GM12878 (cell line): Measurements from ENCODE around the gene CLIC5. TPM values are rescaled to one million over a fixed set of nuclear protein-coding genes. Genes with fewer than 3 reads are reported as not detected.
A peak's percentile ranks its signal among the peaks of the same experiment; 100 is the strongest.

Experiments
- ATAC-seq: fragments of 200-7000 bp; cut with Tn5 transposase; 3 replicates; pipeline ENCODE4 v1.9.1; 2020; ENCODE audit warnings: mild to moderate bottlenecking, moderate library complexity
- BruUV-seq: library from RNA; stranded (reverse); fragments of 400-500 nt; replicated peaks from 2 replicates; lab custom pipeline; 2021; lab: Mats Ljungman, UMichigan
- CTCF ChIA-PET: fragments of 300-600 bp; sonication (Branson Sonifier 250); formaldehyde crosslinking; extraction: SDS; loops from one replicate; lab custom pipeline; 2021; ENCODE audit warnings: inconsistent platforms; lab: Yijun Ruan, JAX
- POLR2A ChIA-PET: fragments of 350-600 bp; formaldehyde crosslinking; extraction: SDS; loops from one replicate; lab custom pipeline; 2021; ENCODE audit warnings: inconsistent platforms; lab: Charles Lee
- RAD21 ChIA-PET: fragments of 300-600 bp; sonication (Branson Sonifier 250); formaldehyde crosslinking; loops from one replicate; lab custom pipeline; 2023; ENCODE audit warnings: antibody characterized with exemption; ENCODE audit not compliant: unreplicated experiment; lab: Charles Lee
- SMC1A ChIA-PET: fragments of 300-600 bp; sonication (Branson Sonifier 250); formaldehyde crosslinking; loops from one replicate; lab custom pipeline; 2023; ENCODE audit not compliant: unreplicated experiment, uncharacterized antibody; lab: Charles Lee
- DNase-seq: peaks from one replicate; pipeline ENCODE4 v3.0.0-alpha.2; 2011; ENCODE audit warnings: low read depth, low spot score
- FAIRE-seq: peaks from 3 replicates; lab custom pipeline; 2011; peaks lifted over from hg19 to GRCh38; lab: Jason Lieb, UNC
- H2AFZ ChIP-seq: 2 replicates; pipeline ENCODE4 v1.6.0; 2011; ENCODE audit warnings: low read depth, low read length, control low read depth; ENCODE audit not compliant: control insufficient read depth
- H3K27ac ChIP-seq: 2 replicates; pipeline ENCODE4 v1.5.1; 2011; ENCODE audit warnings: control low read depth; ENCODE audit not compliant: control insufficient read depth, insufficient read depth
- H3K27me3 ChIP-seq, 2 experiments: replicated peaks in 1 of 2; 2 replicates each; pipeline versions ENCODE4 v1.6.0 to v1.6.1; 2011; ENCODE audit warnings: low read length in 1 of 2; ENCODE audit not compliant: control insufficient read depth in 2 of 2, insufficient read depth in 2 of 2
- H3K36me3 ChIP-seq, 2 experiments: 2 replicates each; pipeline ENCODE4 v1.5.1; 2011; ENCODE audit warnings: low read length in 1 of 2; ENCODE audit not compliant: control insufficient read depth in 2 of 2, insufficient read depth in 2 of 2
- H3K4me1 ChIP-seq: 2 replicates; pipeline ENCODE4 v1.6.1; 2011; ENCODE audit warnings: mild to moderate bottlenecking, low read length, moderate library complexity, mixed read lengths; ENCODE audit not compliant: control insufficient read depth, insufficient read depth
- H3K4me2 ChIP-seq: 2 replicates; pipeline ENCODE4 v1.6.0; 2011; ENCODE audit warnings: control low read depth; ENCODE audit not compliant: control insufficient read depth, insufficient read depth
- H3K4me3 ChIP-seq: fragments of 200-600 bp; sonication (generic); 2 replicates; pipeline ENCODE4 v1.5.1; 2016
- H3K79me2 ChIP-seq: 2 replicates; pipeline ENCODE4 v1.6.0; 2011; ENCODE audit warnings: low read length; ENCODE audit not compliant: control insufficient read depth, insufficient read depth
- H3K9ac ChIP-seq: 2 replicates; pipeline ENCODE4 v1.8.0; 2011; ENCODE audit warnings: low read length, control low read depth, mixed read lengths; ENCODE audit not compliant: control insufficient read depth, insufficient read depth
- H3K9me3 ChIP-seq: replicated peaks from 3 replicates; pipeline ENCODE4 v1.5.1; 2011; ENCODE audit warnings: mild to moderate bottlenecking, low read length; ENCODE audit not compliant: control insufficient read depth, insufficient read depth
- H4K20me1 ChIP-seq: 2 replicates; pipeline ENCODE4 v1.6.0; 2011; ENCODE audit not compliant: control insufficient read depth, insufficient read depth
- CTCF ChIP-seq, 3 experiments: IDR thresholded peaks in 2 of 3; conservative IDR thresholded peaks in 1 of 3; 2 replicates each; pipeline ENCODE4 v1.5.1; 2011; ENCODE audit warnings: low read depth in 3 of 3, low read length in 3 of 3, mild to moderate bottlenecking in 3 of 3, control low read depth in 2 of 3, moderate library complexity in 2 of 3, inconsistent platforms in 1 of 3, mixed read lengths in 1 of 3; ENCODE audit not compliant: control insufficient read depth in 2 of 3, insufficient read depth in 1 of 3; ENCODE audit errors: extremely low read depth in 1 of 3
- ELK1 ChIP-seq: IDR thresholded peaks from 2 replicates; pipeline ENCODE4 v1.6.1; 2012; ENCODE audit warnings: low read depth, low read length, improper control_type of control experiment
- ESRRA ChIP-seq: IDR thresholded peaks from 2 replicates; pipeline ENCODE4 v1.6.1; 2012; ENCODE audit warnings: mild to moderate bottlenecking, low read length, improper control_type of control experiment
- ETV6 ChIP-seq, 2 experiments: fragments of 450-650 bp in 1 of 2; IDR thresholded peaks in 1 of 2; conservative IDR thresholded peaks in 1 of 2; 2 replicates each; pipeline ENCODE4 v1.6.1; 2014; ENCODE audit warnings: antibody characterized with exemption in 1 of 2, borderline replicate concordance in 1 of 2, low read depth in 1 of 2, mild to moderate bottlenecking in 1 of 2, moderate library complexity in 1 of 2
- FOXM1 ChIP-seq: IDR thresholded peaks from 2 replicates; pipeline ENCODE4 v1.6.1; 2012; ENCODE audit warnings: low read depth, mild to moderate bottlenecking, inconsistent platforms, low read length, moderate library complexity
- KAT2A ChIP-seq: conservative IDR thresholded peaks from 2 replicates; pipeline ENCODE4 v1.6.1; 2011; ENCODE audit warnings: low read depth, low read length; ENCODE audit not compliant: control insufficient read depth
- MEF2B ChIP-seq: fragments of 450-650 bp; IDR thresholded peaks from 2 replicates; pipeline ENCODE4 v1.6.1; 2018; ENCODE audit warnings: mild to moderate bottlenecking, moderate library complexity; ENCODE audit not compliant: partially characterized antibody, poor library complexity, severe bottlenecking
- NFYB ChIP-seq: IDR thresholded peaks from 2 replicates; pipeline ENCODE4 v1.6.1; 2011; ENCODE audit warnings: low read depth, mild to moderate bottlenecking, low read length, improper control_type of control experiment, moderate library complexity; ENCODE audit not compliant: insufficient read depth
- POLR2AphosphoS2 ChIP-seq: IDR thresholded peaks from 2 replicates; pipeline ENCODE4 v1.6.1; 2011; ENCODE audit warnings: low read depth, mild to moderate bottlenecking, low read length, improper control_type of control experiment, moderate library complexity
- RAD21 ChIP-seq: IDR thresholded peaks from 2 replicates; pipeline ENCODE4 v1.6.1; 2011; ENCODE audit warnings: mild to moderate bottlenecking, low read depth, low read length, moderate library complexity; ENCODE audit not compliant: insufficient read depth
- RBBP5 ChIP-seq: fragments of 200-600 bp; sonication (generic); conservative IDR thresholded peaks from 2 replicates; pipeline ENCODE4 v1.6.1; 2016
- SMC3 ChIP-seq: IDR thresholded peaks from 2 replicates; pipeline ENCODE4 v1.6.1; 2011; ENCODE audit warnings: low read length, improper control_type of control experiment, borderline replicate concordance
- SREBF1 ChIP-seq: IDR thresholded peaks from 2 replicates; pipeline ENCODE4 v1.6.1; 2012; ENCODE audit warnings: mild to moderate bottlenecking, low read length
- USF2 ChIP-seq: IDR thresholded peaks from 2 replicates; pipeline ENCODE4 v1.6.1; 2011; ENCODE audit warnings: low read depth, low read length, improper control_type of control experiment, borderline replicate concordance
- YY1 ChIP-seq: IDR thresholded peaks from 2 replicates; pipeline ENCODE4 v1.6.1; 2011; ENCODE audit warnings: low read depth, mild to moderate bottlenecking, low read length
- ZBED1 ChIP-seq: IDR thresholded peaks from 2 replicates; pipeline ENCODE4 v1.6.1; 2016; ENCODE audit warnings: borderline replicate concordance
- ZZZ3 ChIP-seq: IDR thresholded peaks from 2 replicates; pipeline ENCODE4 v1.6.1; 2011; ENCODE audit warnings: low read depth; ENCODE audit not compliant: control insufficient read depth, insufficient read length
- WGBS: methylation state at CpG from one replicate; pipeline ENCODE4 v1.1.6; 2016; ENCODE audit warnings: low lambda C conversion rate; ENCODE audit not compliant: insufficient replicate concordance, insufficient coverage; ENCODE audit errors: missing lambda C conversion rate; 5-methylcytosine and 5-hydroxymethylcytosine counted together
- in situ Hi-C: fragments of 300-500 bp; cut with MboI; formaldehyde crosslinking; loops from 9 replicates; pipeline ENCODE4 v1.14.3; 2018; ENCODE audit warnings: mixed read lengths
- intact Hi-C: fragments of 100-400 bp; cut with micrococcal nuclease; formaldehyde crosslinking; loops from one replicate; pipeline ENCODE4 v1.14.2; 2022; ENCODE audit not compliant: unreplicated experiment
- polyA plus RNA-seq, 11 experiments: library from polyadenylated mRNA; depleted of rRNA in 4 of 11; unstranded in 6 of 11; stranded (reverse) in 5 of 11; fragments of >200 nt; fragmentation: Nextera tagmentation in 4 of 11; fragmentation: Illumina TruSeq in 1 of 11; extraction: Ambion mirVana in 4 of 11; extraction: Trizol in 1 of 11; gene quantifications; 1 replicate in 1 of 11; 2 replicates in 10 of 11; pipeline versions ENCODE4 v1.2.1 to v1.2.3, GENCODE V29; 2011 to 2016; ENCODE audit warnings: inconsistent platforms in 2 of 11, missing spikeins in 2 of 11, low read depth in 1 of 11
- total RNA-seq, 4 experiments: library from RNA; depleted of rRNA in 3 of 4; stranded (reverse); fragments of >200 nt in 3 of 4; fragmentation: Illumina TruSeq in 1 of 4; extraction: Trizol in 1 of 4; gene quantifications; 2 replicates each; pipeline versions ENCODE4 v1.2.1 to v1.2.3, GENCODE V29; 2013 to 2021

The CLIC5 gene
- total and polyA plus RNA-seq, 10 of the 15 experiments (the other 5 are each of a cell fraction or from before 2014, with no cell fraction given) = 0.01 to 0.08 (median 0.02) TPM; not detected in 7

- H2AFZ ChIP-seq = no peak overlapping the region
- ChIA-PET RAD21 (interaction anchor here (0.6 to 2.3 kb wide), 7 partner anchors 9 to 1300 kb away, joined by 3 to 14 read pairs (median 3); no protein-coding TSS in a partner anchor), SMC1A (interaction anchor here (1.0 to 2.1 kb wide), 7 partner anchors 9 to 1270 kb away, joined by 3 to 7 read pairs (median 4); no protein-coding TSS in a partner anchor), POLR2A (interaction anchor here (0.6 kb wide), 1 partner anchor 30 kb away, joined by 3 read pairs; no protein-coding TSS in a partner anchor), CTCF (interaction anchor here (0.6 to 2.1 kb wide), 39 partner anchors 8 to 1455 kb away, joined by 3 to 25 read pairs (median 4); no protein-coding TSS in a partner anchor)
- no TSS peak for BruUV-seq
- no peaks in the 10 kb centered on the region for H4K20me1 ChIP-seq
- in situ Hi-C loops (no loop called here), intact Hi-C loops (loop anchor here (5.0 to 10.0 kb wide), 3 partner anchors 144 to 697 kb away; no protein-coding TSS in a partner anchor)
- no peak for DNase-seq
- H3K9me3 ChIP-seq = no peaks in the 10 kb centered on the region
- H3K79me2 ChIP-seq = no peaks in the 10 kb centered on the region
- H3K9ac ChIP-seq = no peak overlapping the region
- H3K4me2 ChIP-seq = no peak overlapping the region
- no peak overlapping the region for H3K4me3 ChIP-seq
- peak; percentile 84 for ATAC-seq
- FAIRE-seq = peak; percentile 47
- no peak overlapping the region for H3K27ac ChIP-seq
- H3K36me3 ChIP-seq = no peaks in the 10 kb centered on the region
- 2% methylated on average over 7 of the region's 7 CpGs for WGBS
- peaks cover 1 to 3% of the 10 kb centered on the region in 2 experiments; a peak in 1 of 4 replicates for H3K27me3 ChIP-seq
- TF ChIP-seq CTCF (IDR thresholded peaks at IDR 0.05 in 2 of 3, conservative IDR thresholded peaks at IDR 0.05 in 1 of 3; ENCODE audit: control insufficient read depth in 2 of 3, extremely low read depth in 1 of 3, insufficient read depth in 1 of 3, low read depth in 3 of 3, low read length in 3 of 3) = peak; percentile 86 to 97 (median 96)
- TF ChIP-seq USF2 = no peak
- no peak for TF ChIP-seq ELK1
- TF ChIP-seq POLR2AphosphoS2 = no peak
- TF ChIP-seq KAT2A = no peak
- 0 out of 2 replicates have a peak, but pooled peaks have one; percentile 24 for TF ChIP-seq YY1
- peak; percentile 60 for TF ChIP-seq SMC3
- no peak for TF ChIP-seq ZBED1
- TF ChIP-seq SREBF1 = no peak
- TF ChIP-seq NFYB = no peak
- no peak for TF ChIP-seq ESRRA
- TF ChIP-seq RAD21 = peak; percentile 73
- no peak for TF ChIP-seq RBBP5
- no peak for TF ChIP-seq MEF2B
- TF ChIP-seq FOXM1 = peak; percentile 21; the same call in 1 of the 2 replicates
- no peak for TF ChIP-seq ETV6 (conservative IDR thresholded peaks at IDR 0.05 in 1 of 2, IDR thresholded peaks at IDR 0.05 in 1 of 2; ENCODE audit: borderline replicate concordance in 1 of 2, low read depth in 1 of 2)
- no peak for TF ChIP-seq ZZZ3
- no peaks in the 10 kb centered on the region for H3K4me1 ChIP-seq
Observed at GRCh38 chr6:45930420-45931040, 85.1 kb downstream of the CLIC5 start.
